ENCODE measurements around the gene TMEM200C.

The TMEM200C gene

DNA sequence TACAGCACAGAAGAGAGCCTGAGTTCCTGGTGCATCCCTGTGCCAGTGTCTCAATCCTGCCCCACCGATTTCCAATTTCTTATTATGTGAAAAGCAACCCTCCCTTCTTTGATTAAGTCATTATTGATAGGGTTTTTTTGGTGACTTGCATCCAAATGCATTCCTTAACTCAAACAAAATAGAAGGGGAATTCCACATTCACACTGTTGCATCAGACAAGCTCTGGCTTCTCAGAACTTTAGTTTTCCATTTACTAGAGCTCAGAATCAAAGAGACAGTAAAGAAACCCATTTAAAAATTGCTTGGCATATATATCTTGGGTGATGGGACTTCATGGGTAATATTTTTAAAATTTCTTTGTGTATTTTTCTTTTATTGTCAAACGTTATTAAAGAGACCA, 13.8 kb upstream of the TMEM200C start:
- H3K27me3 ChIP-seq (replicated peaks; ENCODE audit: insufficient read depth, low read length), result no peaks in the 10 kb centered on the region
- H3K4me3 ChIP-seq (ENCODE audit: low read length), result no peak overlapping the region
- no peaks in the 10 kb centered on the region for H3K79me2 ChIP-seq (ENCODE audit: low read length)
- H3F3A ChIP-seq (ENCODE audit: insufficient read depth, low read length), result no peaks in the 10 kb centered on the region
- no peak overlapping the region for H3K27ac ChIP-seq (ENCODE audit: low read length)
- no peaks in the 10 kb centered on the region for H3K4me1 ChIP-seq (ENCODE audit: low read length)
- TF ChIP-seq, protein P1, sequence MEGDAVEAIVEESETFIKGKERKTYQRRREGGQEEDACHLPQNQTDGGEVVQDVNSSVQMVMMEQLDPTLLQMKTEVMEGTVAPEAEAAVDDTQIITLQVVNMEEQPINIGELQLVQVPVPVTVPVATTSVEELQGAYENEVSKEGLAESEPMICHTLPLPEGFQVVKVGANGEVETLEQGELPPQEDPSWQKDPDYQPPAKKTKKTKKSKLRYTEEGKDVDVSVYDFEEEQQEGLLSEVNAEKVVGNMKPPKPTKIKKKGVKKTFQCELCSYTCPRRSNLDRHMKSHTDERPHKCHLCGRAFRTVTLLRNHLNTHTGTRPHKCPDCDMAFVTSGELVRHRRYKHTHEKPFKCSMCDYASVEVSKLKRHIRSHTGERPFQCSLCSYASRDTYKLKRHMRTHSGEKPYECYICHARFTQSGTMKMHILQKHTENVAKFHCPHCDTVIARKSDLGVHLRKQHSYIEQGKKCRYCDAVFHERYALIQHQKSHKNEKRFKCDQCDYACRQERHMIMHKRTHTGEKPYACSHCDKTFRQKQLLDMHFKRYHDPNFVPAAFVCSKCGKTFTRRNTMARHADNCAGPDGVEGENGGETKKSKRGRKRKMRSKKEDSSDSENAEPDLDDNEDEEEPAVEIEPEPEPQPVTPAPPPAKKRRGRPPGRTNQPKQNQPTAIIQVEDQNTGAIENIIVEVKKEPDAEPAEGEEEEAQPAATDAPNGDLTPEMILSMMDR (IDR thresholded peaks at IDR 0.05; ENCODE audit: low read length), result no peak
- TF ChIP-seq EZH2phosphoT487 (IDR thresholded peaks at IDR 0.05; ENCODE audit: low read length) (no peak), EZH2 (optimal IDR thresholded peaks at IDR 0.05; ENCODE audit: low read depth, low read length) (no peak)
- no peaks in the 10 kb centered on the region for H4K20me1 ChIP-seq (ENCODE audit: insufficient read depth, low read length)
- H3K36me3 ChIP-seq (replicated peaks; ENCODE audit: insufficient read depth, low read length), result no peaks in the 10 kb centered on the region
- no peak overlapping the region for H2AFZ ChIP-seq (ENCODE audit: low read length)
- H3K9me3 ChIP-seq (replicated peaks; ENCODE audit: insufficient read depth, low read length), result no peaks in the 10 kb centered on the region
- no peak overlapping the region for H3K9ac ChIP-seq (ENCODE audit: low read length)
- DNase-seq, result no peak
- no peak overlapping the region for H3K4me2 ChIP-seq (ENCODE audit: low read depth, low read length)
- no peaks in the 10 kb centered on the region for H3K9me2 ChIP-seq (replicated peaks; ENCODE audit: insufficient read depth, low read length)

DNA sequence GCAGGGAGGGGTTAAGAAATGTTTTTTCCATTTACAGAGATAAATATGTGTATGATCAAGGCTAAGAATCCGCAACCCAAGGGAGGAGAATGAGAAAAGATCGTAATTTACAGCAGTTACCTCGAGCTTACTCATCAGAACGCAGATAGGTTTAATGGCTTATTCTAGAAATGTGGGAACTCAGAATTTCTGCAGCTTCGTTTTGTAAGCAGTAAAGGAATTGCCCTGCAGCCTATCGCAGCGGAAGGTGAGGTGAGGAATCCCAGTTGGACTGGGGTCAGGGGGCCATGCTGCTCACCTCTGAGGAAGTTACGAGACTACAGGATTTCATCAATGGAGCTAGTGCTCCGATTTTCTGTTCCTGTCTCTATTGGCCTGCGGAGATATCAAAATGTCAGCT, 8.1 kb upstream of the TMEM200C start:
- no peaks in the 10 kb centered on the region for H3K27me3 ChIP-seq (replicated peaks; ENCODE audit: insufficient read depth, low read length)
- no peaks in the 10 kb centered on the region for H3K79me2 ChIP-seq (ENCODE audit: low read length)
- no peak overlapping the region for H3K4me2 ChIP-seq (ENCODE audit: low read depth, low read length)
- no peak overlapping the region for H3K9ac ChIP-seq (ENCODE audit: low read length)
- H2AFZ ChIP-seq (ENCODE audit: low read length), result no peak overlapping the region
- no peaks in the 10 kb centered on the region for H3K36me3 ChIP-seq (replicated peaks; ENCODE audit: insufficient read depth, low read length)
- no peak for TF ChIP-seq EZH2phosphoT487 (IDR thresholded peaks at IDR 0.05; ENCODE audit: low read length)
- TF ChIP-seq, protein P1 (IDR thresholded peaks at IDR 0.05; ENCODE audit: low read length), result no peak
- TF ChIP-seq EZH2 (optimal IDR thresholded peaks at IDR 0.05; ENCODE audit: low read depth, low read length), result no peak
- H3K4me3 ChIP-seq (ENCODE audit: low read length), result no peak overlapping the region
- no peak for DNase-seq
- no peak overlapping the region for H3K27ac ChIP-seq (ENCODE audit: low read length)
- no peaks in the 10 kb centered on the region for H3F3A ChIP-seq (ENCODE audit: insufficient read depth, low read length)
- no peaks in the 10 kb centered on the region for H4K20me1 ChIP-seq (ENCODE audit: insufficient read depth, low read length)
- H3K9me2 ChIP-seq (replicated peaks; ENCODE audit: insufficient read depth, low read length), result no peaks in the 10 kb centered on the region
- no peaks in the 10 kb centered on the region for H3K9me3 ChIP-seq (replicated peaks; ENCODE audit: insufficient read depth, low read length)
- H3K4me1 ChIP-seq (ENCODE audit: low read length), result no peaks in the 10 kb centered on the region

DNA sequence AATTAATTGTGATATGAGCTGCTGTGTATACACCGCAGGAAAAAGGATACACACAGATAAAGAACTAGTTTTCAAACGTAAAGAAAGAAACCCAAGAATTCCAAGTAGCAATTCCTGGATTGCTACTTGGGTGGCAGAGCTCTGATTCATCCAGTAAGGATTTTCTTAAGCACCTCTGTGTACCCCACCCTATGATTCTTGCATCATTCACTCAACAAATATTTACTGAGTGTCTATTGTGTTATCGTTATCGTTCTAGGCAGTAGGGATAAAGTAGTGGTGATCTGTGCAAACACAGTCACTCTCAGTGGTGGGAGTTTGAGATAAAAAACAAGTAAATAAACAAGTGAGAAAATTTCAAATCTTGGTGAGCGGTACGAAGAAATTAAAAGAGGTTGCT, 4.9 kb upstream of the TMEM200C start:
- Histone ChIP-seq H3F3A (ENCODE audit: insufficient read depth, low read length) (no peaks in the 10 kb centered on the region), H3K27me3 (replicated peaks; ENCODE audit: insufficient read depth, low read length) (peaks cover 13% of the 10 kb centered on the region), H2AFZ (ENCODE audit: low read length) (no peak overlapping the region), H3K36me3 (replicated peaks; ENCODE audit: insufficient read depth, low read length) (no peaks in the 10 kb centered on the region), H3K9ac (ENCODE audit: low read length) (no peak overlapping the region), H3K4me1 (ENCODE audit: low read length) (no peaks in the 10 kb centered on the region), H3K9me3 (replicated peaks; ENCODE audit: insufficient read depth, low read length) (no peaks in the 10 kb centered on the region), H3K4me2 (ENCODE audit: low read depth, low read length) (no peak overlapping the region), H3K27ac (ENCODE audit: low read length) (no peak overlapping the region), H3K79me2 (ENCODE audit: low read length) (no peaks in the 10 kb centered on the region), H3K9me2 (replicated peaks; ENCODE audit: insufficient read depth, low read length) (no peaks in the 10 kb centered on the region), H4K20me1 (ENCODE audit: insufficient read depth, low read length) (no peaks in the 10 kb centered on the region), H3K4me3 (ENCODE audit: low read length) (no peak overlapping the region)
- no peak for DNase-seq
- TF ChIP-seq, protein P1 (IDR thresholded peaks at IDR 0.05; ENCODE audit: low read length), result no peak
- TF ChIP-seq EZH2 (optimal IDR thresholded peaks at IDR 0.05; ENCODE audit: low read depth, low read length), result no peak
- no peak for TF ChIP-seq EZH2phosphoT487 (IDR thresholded peaks at IDR 0.05; ENCODE audit: low read length)
